Astrocyte (in vitro differentiated cells and primary cell): Measurements from ENCODE around the gene ZNF804B. TPM values are rescaled to one million over a fixed set of nuclear protein-coding genes. Genes with fewer than 3 reads are reported as not detected.

Source experiments
- DNase-seq: peaks from one replicate; pipeline ENCODE4 v3.0.0-alpha.2; 2010; ENCODE audit warnings: low read depth
- FAIRE-seq: peaks from 2 replicates; lab custom pipeline; 2011; peaks lifted over from hg19 to GRCh38; lab: Jason Lieb, UNC
- H2AFZ ChIP-seq: 2 replicates; pipeline ENCODE4 v1.6.0; 2012; ENCODE audit warnings: low read depth, low read length, inconsistent platforms
- H3K27ac ChIP-seq: 2 replicates; pipeline ENCODE4 v1.5.1; 2011; ENCODE audit warnings: low read depth, low read length, inconsistent platforms
- H3K27me3 ChIP-seq: 2 replicates; pipeline ENCODE4 v1.6.0; 2011; ENCODE audit warnings: low read length, inconsistent platforms; ENCODE audit not compliant: insufficient read depth
- H3K36me3 ChIP-seq: 2 replicates; pipeline ENCODE4 v1.5.1; 2011; ENCODE audit warnings: low read length, inconsistent platforms; ENCODE audit not compliant: insufficient read depth
- H3K4me1 ChIP-seq: 2 replicates; pipeline ENCODE4 v1.5.1; 2011; ENCODE audit warnings: low read length, inconsistent platforms; ENCODE audit not compliant: insufficient read depth
- H3K4me2 ChIP-seq: 2 replicates; pipeline ENCODE4 v1.6.0; 2012; ENCODE audit warnings: low read length, inconsistent platforms
- H3K4me3 ChIP-seq: 2 replicates; pipeline ENCODE4 v1.5.1; 2011; ENCODE audit warnings: low read depth, mild to moderate bottlenecking, low read length, inconsistent platforms; ENCODE audit not compliant: insufficient read depth
- H3K79me2 ChIP-seq: 2 replicates; pipeline ENCODE4 v1.6.0; 2012; ENCODE audit warnings: mild to moderate bottlenecking, low read length, inconsistent platforms; ENCODE audit not compliant: insufficient read depth
- H3K9ac ChIP-seq: 2 replicates; pipeline ENCODE4 v1.6.0; 2012; ENCODE audit warnings: mild to moderate bottlenecking, low read length, inconsistent platforms
- H3K9me3 ChIP-seq: 2 replicates; pipeline ENCODE4 v1.5.1; 2012; ENCODE audit warnings: low read depth, mild to moderate bottlenecking, low read length, inconsistent platforms; ENCODE audit not compliant: insufficient read depth
- H4K20me1 ChIP-seq: 2 replicates; pipeline ENCODE4 v1.6.0; 2012; ENCODE audit warnings: low read length, inconsistent platforms; ENCODE audit not compliant: insufficient read depth
- H3K27ac Mint-ChIP-seq: one replicate; pipeline ENCODE4 v1.8.0; 2021; ENCODE audit warnings: mild to moderate bottlenecking, mixed read lengths; ENCODE audit not compliant: unreplicated experiment
- H3K27me3 Mint-ChIP-seq: one replicate; pipeline ENCODE4 v1.8.0; 2021; ENCODE audit warnings: low read depth, mixed read lengths; ENCODE audit not compliant: unreplicated experiment
- H3K36me3 Mint-ChIP-seq: one replicate; pipeline ENCODE4 v1.8.0; 2021; ENCODE audit warnings: low read depth, mixed read lengths; ENCODE audit not compliant: unreplicated experiment
- H3K4me1 Mint-ChIP-seq: one replicate; pipeline ENCODE4 v1.8.0; 2021; ENCODE audit warnings: low read depth, mixed read lengths; ENCODE audit not compliant: unreplicated experiment
- H3K4me3 Mint-ChIP-seq: one replicate; pipeline ENCODE4 v1.8.0; 2021; ENCODE audit warnings: mild to moderate bottlenecking, moderate library complexity, mixed read lengths; ENCODE audit not compliant: unreplicated experiment
- H3K9me3 Mint-ChIP-seq: one replicate; pipeline ENCODE4 v1.8.0; 2021; ENCODE audit warnings: mild to moderate bottlenecking, mixed read lengths; ENCODE audit not compliant: unreplicated experiment
- EZH2 ChIP-seq: IDR thresholded peaks from 2 replicates; pipeline ENCODE4 v1.6.1; 2012; ENCODE audit warnings: mild to moderate bottlenecking, low read length, inconsistent platforms; ENCODE audit not compliant: insufficient read depth
- total RNA-seq: library from RNA; stranded (reverse); gene quantifications from 2 replicates; pipeline ENCODE4 v1.2.1, GENCODE V29; 2021
- TF ChIP-seq, protein P1 (sequence below): IDR thresholded peaks from 2 replicates; pipeline ENCODE4 v1.5.1; 2011; ENCODE audit warnings: low read depth, mild to moderate bottlenecking, inconsistent platforms, low read length, moderate library complexity; ENCODE audit not compliant: insufficient read depth

ZNF804B gene
- total RNA-seq, 1 donor from 2014 or later: not detected

DNA sequence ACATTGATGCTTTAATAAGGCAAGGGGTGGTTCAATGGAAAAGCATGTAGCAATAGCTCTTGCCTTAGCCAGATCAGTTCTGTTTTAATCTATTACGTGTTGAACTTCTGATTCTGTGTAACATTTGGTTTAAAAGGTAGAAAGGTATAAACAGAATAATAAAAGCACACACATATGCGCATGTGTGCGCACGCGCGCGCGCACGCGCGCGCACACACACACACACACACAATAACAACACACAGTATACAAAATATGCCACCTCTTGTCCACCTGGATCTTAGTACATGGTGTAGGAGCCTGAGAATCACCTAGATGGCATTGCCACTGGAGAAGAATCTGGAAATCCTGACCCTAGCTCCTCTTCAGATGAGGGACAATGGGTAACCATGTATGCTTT is 85.6 kb downstream of the ZNF804B start:
- Histone ChIP-seq H3K27ac (no peak overlapping the region), H3K79me2 (no peaks in the 10 kb centered on the region), H3K36me3 (no peaks in the 10 kb centered on the region), H3K4me2 (no peak overlapping the region), H3K4me3 (no peak overlapping the region), H2AFZ (no peak overlapping the region), H3K27me3 (no peaks in the 10 kb centered on the region), H4K20me1 (no peaks in the 10 kb centered on the region), H3K9ac (no peak overlapping the region), H3K4me1 (no peaks in the 10 kb centered on the region), H3K9me3 (no peaks in the 10 kb centered on the region)
- Mint-ChIP-seq H3K9me3 (no peaks in the 10 kb centered on the region), H3K27ac (no peak overlapping the region), H3K4me3 (no peak overlapping the region), H3K4me1 (no peaks in the 10 kb centered on the region), H3K36me3 (no peaks in the 10 kb centered on the region), H3K27me3 (no peaks in the 10 kb centered on the region)
- TF ChIP-seq, protein P1, sequence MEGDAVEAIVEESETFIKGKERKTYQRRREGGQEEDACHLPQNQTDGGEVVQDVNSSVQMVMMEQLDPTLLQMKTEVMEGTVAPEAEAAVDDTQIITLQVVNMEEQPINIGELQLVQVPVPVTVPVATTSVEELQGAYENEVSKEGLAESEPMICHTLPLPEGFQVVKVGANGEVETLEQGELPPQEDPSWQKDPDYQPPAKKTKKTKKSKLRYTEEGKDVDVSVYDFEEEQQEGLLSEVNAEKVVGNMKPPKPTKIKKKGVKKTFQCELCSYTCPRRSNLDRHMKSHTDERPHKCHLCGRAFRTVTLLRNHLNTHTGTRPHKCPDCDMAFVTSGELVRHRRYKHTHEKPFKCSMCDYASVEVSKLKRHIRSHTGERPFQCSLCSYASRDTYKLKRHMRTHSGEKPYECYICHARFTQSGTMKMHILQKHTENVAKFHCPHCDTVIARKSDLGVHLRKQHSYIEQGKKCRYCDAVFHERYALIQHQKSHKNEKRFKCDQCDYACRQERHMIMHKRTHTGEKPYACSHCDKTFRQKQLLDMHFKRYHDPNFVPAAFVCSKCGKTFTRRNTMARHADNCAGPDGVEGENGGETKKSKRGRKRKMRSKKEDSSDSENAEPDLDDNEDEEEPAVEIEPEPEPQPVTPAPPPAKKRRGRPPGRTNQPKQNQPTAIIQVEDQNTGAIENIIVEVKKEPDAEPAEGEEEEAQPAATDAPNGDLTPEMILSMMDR: no peak
- no peak for TF ChIP-seq EZH2
- DNase-seq (no peak), FAIRE-seq (no peak)

DNA sequence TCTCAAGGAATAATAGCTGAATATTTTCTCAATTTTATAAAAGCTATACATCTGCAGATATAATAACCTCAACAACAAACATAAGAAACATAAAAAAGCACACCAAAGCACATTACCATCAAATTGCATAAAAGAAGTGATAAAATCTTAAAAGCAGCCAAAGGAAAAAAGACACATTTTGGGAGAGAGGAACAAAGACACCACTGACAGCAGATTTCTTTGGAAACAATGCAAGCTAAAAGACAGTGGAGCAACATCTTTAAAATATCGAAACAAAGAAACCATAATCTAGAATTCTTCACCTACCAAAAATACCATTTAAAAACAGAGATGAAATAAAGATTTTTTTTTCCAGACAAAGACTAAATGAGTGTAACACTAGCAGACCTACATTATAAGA is 91.7 kb downstream of the ZNF804B start:
- H3K27ac ChIP-seq: no peak overlapping the region
- TF ChIP-seq, protein P1: no peak
- TF ChIP-seq EZH2: no peak
- H3K9me3 ChIP-seq: no peaks in the 10 kb centered on the region
- no peaks in the 10 kb centered on the region for H3K27me3 ChIP-seq
- no peak overlapping the region for H3K4me3 ChIP-seq
- no peaks in the 10 kb centered on the region for H3K79me2 ChIP-seq
- FAIRE-seq: no peak
- H3K4me2 ChIP-seq: no peak overlapping the region
- Mint-ChIP-seq H3K36me3 (no peaks in the 10 kb centered on the region), H3K27ac (no peak overlapping the region), H3K4me1 (no peaks in the 10 kb centered on the region), H3K4me3 (no peak overlapping the region), H3K27me3 (no peaks in the 10 kb centered on the region), H3K9me3 (peaks cover 2% of the 10 kb centered on the region)
- no peak overlapping the region for H2AFZ ChIP-seq
- no peaks in the 10 kb centered on the region for H3K4me1 ChIP-seq
- H3K9ac ChIP-seq: no peak overlapping the region
- no peaks in the 10 kb centered on the region for H4K20me1 ChIP-seq
- H3K36me3 ChIP-seq: no peaks in the 10 kb centered on the region
- DNase-seq: no peak

DNA sequence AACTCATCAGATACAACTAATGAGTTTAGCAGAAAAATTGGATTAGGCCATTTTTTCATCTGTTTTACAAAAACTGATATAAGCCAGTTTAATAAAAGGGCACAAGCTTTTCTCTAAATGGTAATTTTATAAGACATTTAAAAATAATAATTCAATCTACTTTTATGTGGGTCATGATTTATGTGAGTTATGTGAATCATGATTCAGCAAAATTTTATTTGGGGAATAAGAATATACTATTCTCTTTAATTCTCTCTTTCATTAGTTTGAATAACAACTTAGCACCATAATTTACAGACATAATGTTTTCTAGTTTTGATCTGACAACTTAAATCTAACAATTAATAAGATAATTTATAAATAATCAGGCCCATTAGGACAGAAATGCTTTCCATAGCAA is 99.8 kb downstream of the ZNF804B start:
- Histone ChIP-seq H3K27ac (no peak overlapping the region), H3K27me3 (no peaks in the 10 kb centered on the region), H3K9me3 (no peaks in the 10 kb centered on the region), H3K9ac (no peak overlapping the region), H4K20me1 (no peaks in the 10 kb centered on the region), H3K79me2 (no peaks in the 10 kb centered on the region), H3K4me3 (no peak overlapping the region), H3K4me2 (no peak overlapping the region), H3K36me3 (no peaks in the 10 kb centered on the region), H3K4me1 (no peaks in the 10 kb centered on the region), H2AFZ (no peak overlapping the region)
- FAIRE-seq (no peak), DNase-seq (no peak)
- H3K9me3 Mint-ChIP-seq: peaks cover 1% of the 10 kb centered on the region
- no peaks in the 10 kb centered on the region for H3K36me3 Mint-ChIP-seq
- no peak overlapping the region for H3K27ac Mint-ChIP-seq
- H3K4me1 Mint-ChIP-seq: no peaks in the 10 kb centered on the region
- no peaks in the 10 kb centered on the region for H3K27me3 Mint-ChIP-seq
- TF ChIP-seq, protein P1: no peak
- no peak for TF ChIP-seq EZH2
- no peak overlapping the region for H3K4me3 Mint-ChIP-seq
